Skeletal muscle tissue (tissue), 1 donor: Measurements from ENCODE around the gene SVBP. TPM values are rescaled to one million over a fixed set of nuclear protein-coding genes. Genes with fewer than 3 reads are reported as not detected.

Experiments used
- total RNA-seq: library from RNA; depleted of rRNA; stranded (reverse); fragments of >200 nt; gene quantifications from one replicate; pipeline ENCODE4 v1.2.3, GENCODE V29; 2014

Gene SVBP
- total RNA-seq, 1 donor from 2014 or later = 34.4 TPM

Other genes with a start within 250 kb of the SVBP start
- 23.5 TPM for gene PPIH, start 159.0 kb downstream of the SVBP start, total RNA-seq
- 403 TPM for gene YBX1, start 135.0 kb downstream of the SVBP start, total RNA-seq
- 1.6 TPM for gene CLDN19, start 77.2 kb downstream of the SVBP start, total RNA-seq
- 50.6 TPM for gene P3H1, start 50.4 kb downstream of the SVBP start, total RNA-seq
- 5.7 TPM for gene C1orf50, start 50.1 kb downstream of the SVBP start, total RNA-seq
- 0.52 TPM for gene TMEM269, start 32.4 kb downstream of the SVBP start, total RNA-seq
- 5.2 TPM for gene ERMAP, start 275 bp downstream of the SVBP start, total RNA-seq
- gene ZNF691, start 29.2 kb upstream of the SVBP start, total RNA-seq = 13.0 TPM
- 28.2 TPM for gene SLC2A1, start 141.5 kb upstream of the SVBP start, total RNA-seq